ENCODE results near the gene ERMP1.
"Not testable (repeated sequence)": the region's sequence is repeated elsewhere in the genome, so short reads cannot be mapped to it uniquely, and the experiment has no call there.

The ERMP1 gene

GRCh38 chr9:5783420-5783819 lies 49.5 kb downstream of the ERMP1 start:
- DNase-seq (ENCODE audit: low spot score) = not testable (repeated sequence)

GRCh38 chr9:5779705-5780218 lies 53.2 kb downstream of the ERMP1 start:
- DNase-seq (ENCODE audit: low spot score) = not testable (repeated sequence)

DNA sequence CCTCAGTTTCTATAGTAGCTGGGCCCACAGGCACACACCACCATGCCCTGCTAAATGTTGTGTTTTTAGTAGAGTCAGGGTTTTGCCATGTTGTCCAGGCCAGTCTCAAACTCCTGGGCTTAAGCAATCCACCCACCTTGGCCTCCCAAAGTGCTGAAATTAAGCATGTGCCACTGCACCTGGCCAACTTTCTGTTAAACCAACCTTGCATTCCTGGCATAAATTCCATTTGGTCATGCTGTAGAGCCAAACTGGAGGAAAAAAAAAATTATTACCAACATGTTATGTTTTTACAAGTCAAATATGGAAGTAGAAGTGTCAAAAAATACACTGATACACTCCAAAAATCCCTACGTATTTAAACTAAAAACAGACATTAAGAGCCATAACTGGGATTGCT lies 54.1 kb downstream of the ERMP1 start:
- DNase-seq (ENCODE audit: low spot score) = no peak

DNA sequence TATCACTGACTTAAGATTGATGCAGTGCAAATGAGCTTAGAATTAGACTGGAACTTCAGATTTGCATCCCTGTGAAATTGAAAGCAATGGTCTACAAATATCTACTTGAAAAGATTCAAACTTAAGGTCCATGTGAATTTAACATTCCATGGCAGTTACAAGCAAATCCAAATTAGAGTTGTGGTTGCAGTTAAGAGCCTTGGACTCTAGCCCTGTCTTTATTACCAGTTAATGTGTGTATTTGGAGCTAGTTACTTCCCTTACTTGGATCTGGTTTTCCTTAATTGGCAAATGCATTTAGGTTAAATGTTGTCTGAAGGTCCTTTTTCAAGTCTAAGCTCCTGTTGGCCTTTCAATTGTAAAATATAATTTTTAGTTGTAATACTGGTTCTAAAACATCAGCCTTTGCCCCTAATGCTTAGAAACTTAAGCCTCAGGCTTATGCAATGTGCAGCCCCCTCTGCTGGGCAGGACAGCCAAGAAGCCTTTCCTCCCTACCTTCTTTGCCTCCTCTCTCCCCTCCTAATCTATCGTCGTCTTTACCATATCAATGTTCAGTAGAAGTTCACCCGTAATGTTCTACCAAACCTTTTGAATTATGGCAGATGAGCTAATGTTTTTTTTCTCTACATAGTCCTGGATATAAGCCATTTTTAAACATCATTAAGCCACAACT lies 59.5 kb downstream of the ERMP1 start:
- no peak for DNase-seq (ENCODE audit: low spot score)

- no peak for DNase-seq (ENCODE audit: low spot score)
Observed at GRCh38 chr9:5767968-5768932, 64.7 kb downstream of the ERMP1 start.

GRCh38 chr9:5764130-5764868 lies 68.6 kb downstream of the ERMP1 start:
- DNase-seq (ENCODE audit: low spot score) = no peak

DNA sequence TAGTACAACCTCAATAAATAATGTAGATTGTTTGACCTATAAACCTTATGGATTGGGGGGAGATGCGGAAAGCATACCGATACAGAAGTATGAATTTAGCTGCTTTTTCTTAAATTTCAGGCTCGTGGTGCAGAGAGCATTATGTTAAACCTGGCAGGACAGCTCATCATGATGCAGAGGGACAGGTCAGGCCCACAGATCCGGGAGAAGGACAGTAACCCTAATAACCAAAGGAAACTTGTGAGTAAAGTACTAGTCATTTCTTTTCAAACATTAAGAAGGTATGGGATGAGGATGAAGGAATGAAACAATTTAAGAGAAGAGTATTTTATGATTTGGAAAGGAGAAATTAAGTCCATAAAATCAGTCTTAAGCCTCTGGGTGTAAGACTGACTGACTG lies 70.5 kb downstream of the ERMP1 start:
- DNase-seq (ENCODE audit: low spot score) = no peak

DNA sequence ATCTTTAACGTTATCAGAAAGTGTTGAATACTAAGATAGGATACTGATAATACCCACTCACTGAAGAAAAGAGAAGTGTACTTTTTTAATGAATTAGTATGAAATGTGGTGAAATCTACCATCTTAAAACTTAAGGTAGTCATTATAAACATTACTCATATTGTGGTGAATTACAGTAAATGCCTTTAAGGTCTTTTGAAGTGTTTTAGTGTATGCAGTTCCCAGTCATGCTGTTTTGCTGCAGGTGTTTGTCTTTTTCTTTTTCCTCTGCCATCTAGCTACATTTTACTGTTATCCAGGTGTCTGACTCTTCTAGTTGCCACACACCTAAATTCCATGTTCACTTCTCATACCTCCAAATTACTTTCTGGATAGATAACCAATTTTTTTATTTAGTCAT lies 72.6 kb downstream of the ERMP1 start:
- no peak for DNase-seq (ENCODE audit: low spot score)

- DNase-seq (ENCODE audit: low spot score) = no peak
Observed at GRCh38 chr9:5756633-5757032, 76.3 kb downstream of the ERMP1 start.

DNA sequence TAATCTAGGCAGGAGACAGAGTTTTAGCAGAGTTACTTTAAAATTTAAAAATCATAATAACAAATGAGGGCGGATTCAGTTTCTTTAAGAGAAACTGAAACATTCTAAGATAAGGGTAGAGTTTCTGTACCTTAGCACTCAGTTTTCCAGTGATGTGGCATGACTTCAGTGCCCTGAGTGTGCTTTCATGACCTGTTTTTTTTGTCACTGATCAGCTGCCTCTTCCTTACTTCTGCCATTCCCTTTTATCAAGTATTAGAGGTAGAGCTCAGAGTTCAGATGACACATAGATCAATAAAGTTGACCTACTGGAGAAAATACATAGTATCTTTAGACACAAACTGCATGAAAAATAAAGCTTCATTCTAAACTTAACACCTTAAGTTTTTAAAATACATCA lies 82.3 kb downstream of the ERMP1 start:
- no peak for DNase-seq (ENCODE audit: low spot score)

- DNase-seq (ENCODE audit: low spot score) = no peak
Observed at GRCh38 chr9:5749306-5749705, 83.6 kb downstream of the ERMP1 start.

GRCh38 chr9:5748438-5748837 lies 84.5 kb downstream of the ERMP1 start:
- no peak for DNase-seq (ENCODE audit: low spot score)

GRCh38 chr9:5743109-5743508 lies 89.8 kb downstream of the ERMP1 start:
- no peak for DNase-seq (ENCODE audit: low spot score)

- DNase-seq (ENCODE audit: low spot score) = no peak
Observed at GRCh38 chr9:5736563-5737346, 96.2 kb downstream of the ERMP1 start.

GRCh38 chr9:5735072-5735471 lies 97.8 kb downstream of the ERMP1 start:
- DNase-seq (ENCODE audit: low spot score) = no peak
